Measurements from ENCODE around the gene STK17A.
A peak's percentile ranks its signal among the peaks of the same experiment; 100 is the strongest.

Gene STK17A

GRCh38 chr7:43637114-43637806, 54.4 kb downstream of the STK17A start:
- peak; percentile 33 for DNase-seq

- DNase-seq: no peak
Measured at GRCh38 chr7:43639858-43640491, 57.1 kb downstream of the STK17A start.

- no peak for DNase-seq
Measured at GRCh38 chr7:43640679-43641078, 57.8 kb downstream of the STK17A start.

- DNase-seq: no peak
Measured at GRCh38 chr7:43642897-43643630, 60.2 kb downstream of the STK17A start.

- DNase-seq: no peak
Measured at GRCh38 chr7:43643846-43644245, 60.9 kb downstream of the STK17A start.

GRCh38 chr7:43645699-43646226, 62.9 kb downstream of the STK17A start:
- no peak for DNase-seq

- DNase-seq: no peak
Measured at GRCh38 chr7:43646603-43647338, 63.9 kb downstream of the STK17A start.

GRCh38 chr7:43647339-43647672, 64.4 kb downstream of the STK17A start:
- no peak for DNase-seq

- peak; percentile 30 for DNase-seq
Measured at GRCh38 chr7:43647673-43648472, 65.0 kb downstream of the STK17A start.

GRCh38 chr7:43648473-43649406, 65.8 kb downstream of the STK17A start:
- peak; percentile 89 for DNase-seq

GRCh38 chr7:43649755-43650274, 66.9 kb downstream of the STK17A start:
- DNase-seq: peak; percentile 87

GRCh38 chr7:43650457-43651052, 67.6 kb downstream of the STK17A start:
- DNase-seq: peak; percentile 15

- DNase-seq: no peak
Measured at GRCh38 chr7:43652364-43652763, 69.5 kb downstream of the STK17A start.

- no peak for DNase-seq
Measured at GRCh38 chr7:43653466-43653865, 70.6 kb downstream of the STK17A start.

GRCh38 chr7:43653891-43654504, 71.1 kb downstream of the STK17A start:
- DNase-seq: no peak

GRCh38 chr7:43655584-43655983, 72.7 kb downstream of the STK17A start:
- no peak for DNase-seq

GRCh38 chr7:43656997-43657396, 74.1 kb downstream of the STK17A start:
- DNase-seq: no peak

GRCh38 chr7:43658718-43659548, 76.0 kb downstream of the STK17A start:
- DNase-seq: no peak

- no peak for DNase-seq
Measured at GRCh38 chr7:43659549-43659896, 76.6 kb downstream of the STK17A start.
